ENCODE measurements around the gene TTBK2. TPM values are rescaled to one million over a fixed set of nuclear protein-coding genes. Genes with fewer than 3 reads are reported as not detected.

TTBK2 gene
- total RNA-seq, 2 experiments from 2014 or later, result 9.7 to 10.5 TPM

GRCh38 chr15:42931702-42932486 is 11.3 kb upstream of the TTBK2 start:
- no peaks in the 10 kb centered on the region for H3K27me3 Mint-ChIP-seq
- H3K27ac Mint-ChIP-seq, result no peak overlapping the region
- ATAC-seq (no peak), DNase-seq (no peak)
- H3K9me3 Mint-ChIP-seq (ENCODE audit: low read depth), result no peaks in the 10 kb centered on the region
- intact Hi-C loops (cut with DNase I, micrococcal nuclease), result no loop called here
- CTCF ChIA-PET, result interaction anchor here (0.7 to 1.1 kb wide), 2 partner anchors 24 to 207 kb away, joined by 3 read pairs; no protein-coding TSS in a partner anchor
- H3K4me1 Mint-ChIP-seq, result no peaks in the 10 kb centered on the region
- POLR2A ChIA-PET, result no interaction called here
- H3K4me3 Mint-ChIP-seq, result no peak overlapping the region
- no peaks in the 10 kb centered on the region for H3K36me3 Mint-ChIP-seq (ENCODE audit: low read depth)

- no peaks in the 10 kb centered on the region for H3K9me3 Mint-ChIP-seq (ENCODE audit: low read depth)
- no peaks in the 10 kb centered on the region for H3K4me1 Mint-ChIP-seq
- POLR2A ChIA-PET, result no interaction called here
- intact Hi-C loops (cut with DNase I, micrococcal nuclease), result loop anchor here (5.0 to 10.0 kb wide), 2 partner anchors 127 to 385 kb away; partner anchors contain the start of genes HAUS2 (in 1 of the 2) and LRRC57 (in 1 of the 2)
- no peak overlapping the region for H3K27ac Mint-ChIP-seq
- no peak for DNase-seq
- CTCF ChIA-PET, result interaction anchor here (6.6 kb wide), 1 partner anchor 225 kb away, joined by 46 read pairs; no protein-coding TSS in a partner anchor
- ATAC-seq, result no peak
- H3K36me3 Mint-ChIP-seq (ENCODE audit: low read depth), result no peaks in the 10 kb centered on the region
- H3K4me3 Mint-ChIP-seq, result no peak overlapping the region
- no peaks in the 10 kb centered on the region for H3K27me3 Mint-ChIP-seq
Measured at GRCh38 chr15:42929306-42929848, 8.8 kb upstream of the TTBK2 start.

- ChIA-PET CTCF (interaction anchor here (0.6 to 1.1 kb wide), 3 partner anchors 9 to 377 kb away, joined by 3 to 4 read pairs (median 4); no protein-coding TSS in a partner anchor), POLR2A (no interaction called here)
- intact Hi-C loops (cut with DNase I, micrococcal nuclease), result loop anchor here (1.0 to 10.0 kb wide), 8 partner anchors 184 to 729 kb away; partner anchors contain the start of genes CDAN1 (in 2 of the 2), GANC (in 1 of the 2), HAUS2 (in 1 of the 2) and LCMT2 (in 1 of the 2)
- peak overlapping the region; percentile 96 for H3K4me3 Mint-ChIP-seq
- DNase-seq, result peak; percentile 69
- ATAC-seq, result peak; percentile 23
- H3K9me3 Mint-ChIP-seq (ENCODE audit: low read depth), result no peaks in the 10 kb centered on the region
- H3K4me1 Mint-ChIP-seq, result peaks cover 24% of the 10 kb centered on the region
- peak overlapping the region; percentile 96 for H3K27ac Mint-ChIP-seq
- H3K27me3 Mint-ChIP-seq, result no peaks in the 10 kb centered on the region
- no peaks in the 10 kb centered on the region for H3K36me3 Mint-ChIP-seq (ENCODE audit: low read depth)
Measured at GRCh38 chr15:42921342-42921731, 759 bp upstream of the TTBK2 start.

- peaks cover 32% of the 10 kb centered on the region for H3K4me1 Mint-ChIP-seq
- H3K4me3 Mint-ChIP-seq, result peak overlapping the region; percentile 96
- peak; percentile 13 for ATAC-seq
- intact Hi-C loops (cut with DNase I, micrococcal nuclease), result loop anchor here (1.0 to 10.0 kb wide), 10 partner anchors 186 to 728 kb away; partner anchors contain the start of genes GANC (in 2 of the 2), TMEM87A (in 2 of the 2), CCNDBP1 (in 1 of the 2) and HAUS2 (in 1 of the 2)
- no peaks in the 10 kb centered on the region for H3K36me3 Mint-ChIP-seq (ENCODE audit: low read depth)
- H3K27me3 Mint-ChIP-seq, result no peaks in the 10 kb centered on the region
- peak; percentile 52 for DNase-seq
- peak overlapping the region; percentile 91 for H3K27ac Mint-ChIP-seq
- ChIA-PET POLR2A (no interaction called here), CTCF (no interaction called here)
- H3K9me3 Mint-ChIP-seq (ENCODE audit: low read depth), result no peaks in the 10 kb centered on the region
Measured at GRCh38 chr15:42919799-42920518, 619 bp downstream of the TTBK2 start.

- intact Hi-C loops (cut with DNase I, micrococcal nuclease), result no loop called here
- H3K27me3 Mint-ChIP-seq, result no peaks in the 10 kb centered on the region
- CTCF ChIA-PET, result no interaction called here
- H3K4me3 Mint-ChIP-seq, result peak overlapping the region; percentile 96
- H3K9me3 Mint-ChIP-seq (ENCODE audit: low read depth), result no peaks in the 10 kb centered on the region
- H3K4me1 Mint-ChIP-seq, result peaks cover 35% of the 10 kb centered on the region
- no peaks in the 10 kb centered on the region for H3K36me3 Mint-ChIP-seq (ENCODE audit: low read depth)
- DNase-seq (no peak), ATAC-seq (no peak)
- H3K27ac Mint-ChIP-seq, result peak overlapping the region; percentile 91
- POLR2A ChIA-PET, result no interaction called here
Measured at GRCh38 chr15:42919308-42919707, 1.3 kb downstream of the TTBK2 start.

- peak; percentile 15 for DNase-seq
- H3K27ac Mint-ChIP-seq, result no peak overlapping the region
- ChIA-PET CTCF (no interaction called here), POLR2A (no interaction called here)
- H3K27me3 Mint-ChIP-seq, result no peaks in the 10 kb centered on the region
- no peaks in the 10 kb centered on the region for H3K9me3 Mint-ChIP-seq (ENCODE audit: low read depth)
- H3K4me1 Mint-ChIP-seq, result peaks cover 35% of the 10 kb centered on the region
- no peaks in the 10 kb centered on the region for H3K36me3 Mint-ChIP-seq (ENCODE audit: low read depth)
- no peak overlapping the region for H3K4me3 Mint-ChIP-seq
- intact Hi-C loops (cut with DNase I, micrococcal nuclease), result no loop called here
- no peak for ATAC-seq
Measured at GRCh38 chr15:42918047-42918446, 2.5 kb downstream of the TTBK2 start.

GRCh38 chr15:42915654-42916315 is 4.8 kb downstream of the TTBK2 start:
- ATAC-seq, result no peak
- Mint-ChIP-seq H3K27me3 (no peaks in the 10 kb centered on the region), H3K4me1 (peaks cover 28% of the 10 kb centered on the region), H3K4me3 (no peak overlapping the region), H3K27ac (no peak overlapping the region), H3K9me3 (ENCODE audit: low read depth) (no peaks in the 10 kb centered on the region), H3K36me3 (ENCODE audit: low read depth) (no peaks in the 10 kb centered on the region)
- DNase-seq, result no peak
- intact Hi-C loops (cut with DNase I, micrococcal nuclease), result no loop called here
- ChIA-PET POLR2A (interaction anchor here (0.5 kb wide), 1 partner anchor 374 kb away, joined by 3 read pairs; no protein-coding TSS in a partner anchor), CTCF (interaction anchor here (1.4 to 3.3 kb wide), 3 partner anchors 10 to 210 kb away, joined by 3 to 17 read pairs (median 4); no protein-coding TSS in a partner anchor)

- no peak overlapping the region for H3K4me3 Mint-ChIP-seq
- no peaks in the 10 kb centered on the region for H3K27me3 Mint-ChIP-seq
- ChIA-PET POLR2A (interaction anchor here (0.5 kb wide), 1 partner anchor 373 kb away, joined by 3 read pairs; no protein-coding TSS in a partner anchor), CTCF (interaction anchor here (1.7 to 3.3 kb wide), 2 partner anchors 11 to 114 kb away, joined by 4 to 17 read pairs; no protein-coding TSS in a partner anchor)
- H3K36me3 Mint-ChIP-seq (ENCODE audit: low read depth), result no peaks in the 10 kb centered on the region
- ATAC-seq, result no peak
- no peaks in the 10 kb centered on the region for H3K9me3 Mint-ChIP-seq (ENCODE audit: low read depth)
- intact Hi-C loops (cut with DNase I, micrococcal nuclease), result no loop called here
- peaks cover 30% of the 10 kb centered on the region for H3K4me1 Mint-ChIP-seq
- no peak for DNase-seq
- no peak overlapping the region for H3K27ac Mint-ChIP-seq
Measured at GRCh38 chr15:42914728-42915497, 5.7 kb downstream of the TTBK2 start.

GRCh38 chr15:42911058-42911592 is 9.5 kb downstream of the TTBK2 start:
- Mint-ChIP-seq H3K9me3 (ENCODE audit: low read depth) (no peaks in the 10 kb centered on the region), H3K27ac (no peak overlapping the region), H3K4me1 (peaks cover 12% of the 10 kb centered on the region), H3K4me3 (no peak overlapping the region), H3K27me3 (no peaks in the 10 kb centered on the region), H3K36me3 (ENCODE audit: low read depth) (peaks cover 3% of the 10 kb centered on the region)
- DNase-seq (no peak), ATAC-seq (no peak)
- POLR2A ChIA-PET, result no interaction called here
- intact Hi-C loops (cut with DNase I, micrococcal nuclease), result no loop called here
- CTCF ChIA-PET, result interaction anchor here (0.5 to 1.5 kb wide), 3 partner anchors 12 to 150 kb away, joined by 3 to 6 read pairs (median 3); no protein-coding TSS in a partner anchor

- H3K36me3 Mint-ChIP-seq (ENCODE audit: low read depth), result peaks cover 3% of the 10 kb centered on the region
- H3K4me3 Mint-ChIP-seq, result no peak overlapping the region
- no peak overlapping the region for H3K27ac Mint-ChIP-seq
- ATAC-seq (no peak), DNase-seq (no peak)
- H3K27me3 Mint-ChIP-seq, result no peaks in the 10 kb centered on the region
- H3K9me3 Mint-ChIP-seq (ENCODE audit: low read depth), result no peaks in the 10 kb centered on the region
- POLR2A ChIA-PET, result no interaction called here
- intact Hi-C loops (cut with DNase I, micrococcal nuclease), result no loop called here
- CTCF ChIA-PET, result interaction anchor here (0.7 to 1.2 kb wide), 3 partner anchors 18 to 27 kb away, joined by 3 read pairs; no protein-coding TSS in a partner anchor
- H3K4me1 Mint-ChIP-seq, result peaks cover 4% of the 10 kb centered on the region
Measured at GRCh38 chr15:42908538-42908937, 12.0 kb downstream of the TTBK2 start.

All from activated CD4-positive, alpha-beta T cell treated with anti-CD3 and anti-CD28 coated beads for 36 hours (primary cell).